Parathyroid adenoma (tissue), 2 donors: ENCODE data around the gene NR2C2AP.

ENCODE experiments used
- H2AFZ ChIP-seq: fragments of 300-600 bp; sonication (generic); one replicate; pipeline ENCODE4 v1.7.0; 2017; ENCODE audit warnings: antibody characterized with exemption, mild to moderate bottlenecking
- H3K27ac ChIP-seq: fragments of 300-600 bp; sonication (generic); one replicate; pipeline ENCODE4 v1.7.0; 2017
- H3K27me3 ChIP-seq: fragments of 300-600 bp; sonication (generic); one replicate; pipeline ENCODE4 v1.7.0; 2017; ENCODE audit warnings: low read length; ENCODE audit not compliant: control insufficient read depth, insufficient read depth
- H3K36me3 ChIP-seq: fragments of 300-600 bp; sonication (generic); one replicate; pipeline ENCODE4 v1.7.0; 2017; ENCODE audit warnings: low read length; ENCODE audit not compliant: control insufficient read depth, insufficient read depth
- H3K4me1 ChIP-seq: fragments of 300-600 bp; sonication (generic); one replicate; pipeline ENCODE4 v1.7.0; 2017; ENCODE audit warnings: control low read depth
- H3K4me2 ChIP-seq: fragments of 300-600 bp; sonication (generic); one replicate; pipeline ENCODE4 v1.7.0; 2017; ENCODE audit warnings: low read length
- H3K4me3 ChIP-seq: fragments of 300-600 bp; sonication (generic); one replicate; pipeline ENCODE4 v1.7.0; 2017; ENCODE audit warnings: low read depth, low read length
- H3K79me2 ChIP-seq: fragments of 300-600 bp; sonication (generic); one replicate; pipeline ENCODE4 v1.7.0; 2017; ENCODE audit warnings: control low read depth
- H3K9ac ChIP-seq: fragments of 300-600 bp; sonication (generic); one replicate; pipeline ENCODE4 v1.7.0; 2017; ENCODE audit warnings: mild to moderate bottlenecking
- H3K9me3 ChIP-seq: fragments of 300-600 bp; sonication (generic); one replicate; pipeline ENCODE4 v1.7.0; 2017; ENCODE audit warnings: low read length; ENCODE audit not compliant: control insufficient read depth
- TF ChIP-seq, protein P1 (sequence below): fragments of 300-600 bp; sonication (generic); IDR thresholded peaks from one replicate; pipeline ENCODE4 v1.7.0; 2017; ENCODE audit warnings: antibody characterized with exemption, mild to moderate bottlenecking
- donor health status: primary hyperparathyroidism.

Gene NR2C2AP

DNA sequence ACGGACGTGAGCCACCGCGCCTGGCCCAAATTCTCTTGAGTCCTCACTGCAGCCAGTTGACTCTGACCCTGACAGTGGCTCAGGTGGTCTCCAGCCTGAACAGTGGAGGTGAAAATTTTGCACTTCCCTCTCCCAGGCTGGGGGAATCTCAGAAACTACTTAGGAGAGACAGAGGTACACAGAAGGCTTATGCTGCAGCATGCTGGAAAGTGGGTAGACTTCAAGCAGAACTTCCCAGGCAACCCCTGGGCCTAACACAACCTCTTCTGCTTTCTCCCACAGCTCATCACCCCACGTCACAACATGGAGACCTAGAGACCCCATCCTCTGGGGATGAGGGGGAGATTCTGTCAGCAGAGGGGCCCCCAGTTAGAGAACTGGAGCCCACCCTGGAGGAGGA lies 23.0 kb upstream of the NR2C2AP start:
- peaks cover 6% of the 10 kb centered on the region for H3K4me1 ChIP-seq
- no peak overlapping the region for H3K9ac ChIP-seq
- no peak overlapping the region for H3K4me3 ChIP-seq
- no peak overlapping the region for H3K27ac ChIP-seq
- H3K9me3 ChIP-seq = no peaks in the 10 kb centered on the region
- H2AFZ ChIP-seq = no peak overlapping the region
- no peaks in the 10 kb centered on the region for H3K27me3 ChIP-seq
- H3K36me3 ChIP-seq = no peaks in the 10 kb centered on the region
- TF ChIP-seq, protein P1, sequence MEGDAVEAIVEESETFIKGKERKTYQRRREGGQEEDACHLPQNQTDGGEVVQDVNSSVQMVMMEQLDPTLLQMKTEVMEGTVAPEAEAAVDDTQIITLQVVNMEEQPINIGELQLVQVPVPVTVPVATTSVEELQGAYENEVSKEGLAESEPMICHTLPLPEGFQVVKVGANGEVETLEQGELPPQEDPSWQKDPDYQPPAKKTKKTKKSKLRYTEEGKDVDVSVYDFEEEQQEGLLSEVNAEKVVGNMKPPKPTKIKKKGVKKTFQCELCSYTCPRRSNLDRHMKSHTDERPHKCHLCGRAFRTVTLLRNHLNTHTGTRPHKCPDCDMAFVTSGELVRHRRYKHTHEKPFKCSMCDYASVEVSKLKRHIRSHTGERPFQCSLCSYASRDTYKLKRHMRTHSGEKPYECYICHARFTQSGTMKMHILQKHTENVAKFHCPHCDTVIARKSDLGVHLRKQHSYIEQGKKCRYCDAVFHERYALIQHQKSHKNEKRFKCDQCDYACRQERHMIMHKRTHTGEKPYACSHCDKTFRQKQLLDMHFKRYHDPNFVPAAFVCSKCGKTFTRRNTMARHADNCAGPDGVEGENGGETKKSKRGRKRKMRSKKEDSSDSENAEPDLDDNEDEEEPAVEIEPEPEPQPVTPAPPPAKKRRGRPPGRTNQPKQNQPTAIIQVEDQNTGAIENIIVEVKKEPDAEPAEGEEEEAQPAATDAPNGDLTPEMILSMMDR = no peak
- H3K79me2 ChIP-seq = no peaks in the 10 kb centered on the region
- H3K4me2 ChIP-seq = no peak overlapping the region

DNA sequence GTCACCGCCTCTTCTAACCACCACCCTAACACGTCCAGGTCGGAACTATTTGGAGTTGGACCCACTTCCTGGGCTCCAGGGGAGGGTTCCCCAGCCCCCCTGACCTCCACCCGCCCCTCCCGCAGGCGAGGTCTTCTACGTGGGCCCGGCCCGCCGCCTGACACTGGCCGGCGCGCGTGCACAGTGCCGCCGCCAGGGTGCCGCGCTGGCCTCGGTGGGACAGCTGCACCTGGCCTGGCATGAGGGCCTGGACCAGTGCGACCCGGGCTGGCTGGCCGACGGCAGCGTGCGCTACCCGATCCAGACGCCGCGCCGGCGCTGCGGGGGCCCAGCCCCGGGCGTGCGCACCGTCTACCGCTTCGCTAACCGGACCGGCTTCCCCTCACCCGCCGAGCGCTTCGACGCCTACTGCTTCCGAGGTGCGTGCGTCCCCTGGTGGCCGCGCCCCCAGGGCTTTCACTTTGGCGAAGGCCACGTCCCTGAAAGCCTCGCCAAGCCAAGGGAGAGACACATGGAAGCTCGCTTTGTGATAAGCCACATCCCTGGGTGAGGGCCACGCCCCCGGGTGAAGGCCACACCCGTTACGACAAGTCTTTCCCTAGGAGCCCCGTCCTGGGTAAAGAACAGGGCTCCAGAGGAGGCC lies 21.8 kb upstream of the NR2C2AP start:
- no peaks in the 10 kb centered on the region for H3K27me3 ChIP-seq
- no peak overlapping the region for H3K27ac ChIP-seq
- H3K9me3 ChIP-seq = no peaks in the 10 kb centered on the region
- no peaks in the 10 kb centered on the region for H3K36me3 ChIP-seq
- H3K4me1 ChIP-seq = peaks cover 6% of the 10 kb centered on the region
- TF ChIP-seq, protein P1 = peak; percentile 72
- peak overlapping the region; percentile 69 for H3K4me2 ChIP-seq
- no peaks in the 10 kb centered on the region for H3K79me2 ChIP-seq
- peak overlapping the region; percentile 24 for H3K4me3 ChIP-seq
- no peak overlapping the region for H3K9ac ChIP-seq
- peak overlapping the region; percentile 85 for H2AFZ ChIP-seq

DNA sequence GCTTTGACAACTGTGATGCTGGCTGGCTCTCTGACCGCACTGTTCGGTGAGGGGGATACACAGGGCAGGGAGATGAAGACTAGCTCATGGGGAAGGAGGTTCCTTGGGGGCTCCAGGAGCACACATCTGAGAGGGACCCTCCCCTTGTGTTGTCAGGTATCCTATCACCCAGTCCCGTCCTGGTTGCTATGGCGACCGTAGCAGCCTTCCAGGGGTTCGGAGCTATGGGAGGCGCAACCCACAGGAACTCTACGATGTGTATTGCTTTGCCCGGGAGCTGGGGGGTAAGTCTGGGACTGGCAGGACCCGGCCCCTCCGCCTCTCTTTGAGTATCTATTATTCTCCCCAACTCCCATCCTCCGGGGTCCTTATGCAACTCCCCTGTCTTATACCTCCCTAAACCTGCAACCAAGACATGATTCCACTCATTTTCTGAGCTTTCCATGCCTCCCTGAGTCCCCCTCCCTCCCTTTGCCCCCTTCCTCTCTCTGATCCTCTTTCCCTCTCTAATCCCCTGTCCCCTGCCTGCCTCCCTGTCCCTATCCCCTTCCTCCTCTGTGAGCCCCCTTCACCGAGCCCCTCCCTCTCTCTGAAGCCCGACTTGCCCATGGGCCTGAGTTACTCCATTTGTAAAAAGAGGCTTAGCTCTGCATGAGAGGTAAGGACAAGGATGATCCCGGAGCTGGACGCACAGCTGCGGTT lies 21.1 kb upstream of the NR2C2AP start:
- H3K27me3 ChIP-seq = no peaks in the 10 kb centered on the region
- no peak overlapping the region for H3K9ac ChIP-seq
- H3K9me3 ChIP-seq = no peaks in the 10 kb centered on the region
- H3K36me3 ChIP-seq = no peaks in the 10 kb centered on the region
- H2AFZ ChIP-seq = peak overlapping the region; percentile 85
- no peak overlapping the region for H3K4me3 ChIP-seq
- H3K79me2 ChIP-seq = no peaks in the 10 kb centered on the region
- peak overlapping the region; percentile 69 for H3K4me2 ChIP-seq
- H3K27ac ChIP-seq = no peak overlapping the region
- peaks cover 6% of the 10 kb centered on the region for H3K4me1 ChIP-seq
- TF ChIP-seq, protein P1 = no peak

DNA sequence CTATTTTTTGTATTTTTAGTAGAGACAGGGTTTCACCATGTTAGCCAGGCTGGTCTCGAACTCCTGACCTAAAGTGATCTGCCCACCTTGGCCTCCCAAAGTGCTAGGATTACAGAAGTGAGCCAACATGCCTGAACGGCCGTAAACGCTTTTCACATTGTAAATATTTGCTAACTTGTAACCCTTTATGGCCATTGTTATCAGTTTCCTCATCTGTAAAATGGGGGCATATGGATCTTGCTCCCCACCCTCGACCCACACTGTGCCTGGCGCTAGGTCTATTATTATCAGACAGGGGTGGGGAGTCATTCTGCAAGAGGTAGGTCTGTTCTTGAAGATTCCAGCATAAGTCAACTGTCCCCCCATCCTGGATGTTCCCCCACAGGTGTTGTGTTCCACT lies 20.4 kb upstream of the NR2C2AP start:
- Histone ChIP-seq H3K9me3 (no peaks in the 10 kb centered on the region), H3K9ac (no peak overlapping the region), H3K27me3 (no peaks in the 10 kb centered on the region), H3K79me2 (no peaks in the 10 kb centered on the region), H3K4me1 (peaks cover 5% of the 10 kb centered on the region), H3K27ac (no peak overlapping the region), H3K4me2 (no peak overlapping the region), H2AFZ (no peak overlapping the region), H3K4me3 (no peak overlapping the region), H3K36me3 (no peaks in the 10 kb centered on the region)
- TF ChIP-seq, protein P1 = no peak
